Neural cell (in vitro differentiated cells): Measurements from ENCODE around the gene RFT1.

Experiments used
- EP300 ChIP-seq: fragments of 450-650 bp; conservative IDR thresholded peaks from 2 replicates; pipeline ENCODE4 v1.6.1; 2014; ENCODE audit warnings: antibody characterized with exemption, mild to moderate bottlenecking, moderate library complexity; ENCODE audit not compliant: poor library complexity, severe bottlenecking
- EZH2 ChIP-seq: fragments of 200-600, 300-800 bp; shearing (Covaris generic), sonication (generic); IDR thresholded peaks from 2 replicates; pipeline ENCODE4 v1.6.1; 2014; ENCODE audit warnings: antibody characterized with exemption, low read length, borderline replicate concordance, mild to moderate bottlenecking; ENCODE audit not compliant: insufficient read depth, poor library complexity, severe bottlenecking
- MXI1 ChIP-seq: fragments of 450-650 bp; conservative IDR thresholded peaks from 2 replicates; pipeline ENCODE4 v1.6.1; 2014; ENCODE audit warnings: antibody characterized with exemption, mild to moderate bottlenecking; ENCODE audit not compliant: poor library complexity, severe bottlenecking
- POLR2AphosphoS5 ChIP-seq: IDR thresholded peaks from 2 replicates; pipeline ENCODE4 v1.6.1; 2012
- SMC3 ChIP-seq: fragments of 450-650 bp; conservative IDR thresholded peaks from 2 replicates; pipeline ENCODE4 v1.6.1; 2014; ENCODE audit warnings: antibody characterized with exemption, mild to moderate bottlenecking, moderate library complexity; ENCODE audit not compliant: poor library complexity
- TAF1 ChIP-seq: IDR thresholded peaks from 2 replicates; pipeline ENCODE4 v1.6.1; 2012; ENCODE audit warnings: low read depth
- TF ChIP-seq, protein P1 (sequence below): fragments of 450-650 bp; IDR thresholded peaks from 2 replicates; pipeline ENCODE4 v1.5.1; 2014; ENCODE audit warnings: antibody characterized with exemption, mild to moderate bottlenecking, moderate library complexity; ENCODE audit not compliant: poor library complexity, severe bottlenecking
- TF ChIP-seq, protein P2 (sequence below): IDR thresholded peaks from 2 replicates; pipeline ENCODE4 v1.6.1; 2012; ENCODE audit warnings: borderline replicate concordance

DNA sequence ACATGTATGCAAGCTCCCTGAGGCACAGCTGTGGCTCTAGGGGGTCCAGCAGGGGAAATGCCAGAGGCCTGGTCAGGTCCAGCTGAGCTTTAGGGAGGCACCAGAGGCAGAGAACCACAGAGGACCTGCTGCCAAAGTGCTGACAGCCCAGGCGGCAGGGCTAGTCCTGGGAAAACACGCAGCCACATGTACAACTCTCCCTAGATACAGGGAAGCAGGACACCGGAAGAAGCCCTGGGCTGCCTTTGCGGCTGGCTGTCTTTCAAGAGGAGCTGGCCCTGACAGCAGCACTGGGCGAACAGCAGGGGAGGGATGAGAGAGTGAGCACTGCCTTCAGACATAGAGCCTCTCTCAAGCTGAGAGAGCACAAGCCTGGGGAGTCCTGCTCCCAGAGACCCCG is 40.7 kb downstream of the RFT1 start:
- TF ChIP-seq, protein P1, sequence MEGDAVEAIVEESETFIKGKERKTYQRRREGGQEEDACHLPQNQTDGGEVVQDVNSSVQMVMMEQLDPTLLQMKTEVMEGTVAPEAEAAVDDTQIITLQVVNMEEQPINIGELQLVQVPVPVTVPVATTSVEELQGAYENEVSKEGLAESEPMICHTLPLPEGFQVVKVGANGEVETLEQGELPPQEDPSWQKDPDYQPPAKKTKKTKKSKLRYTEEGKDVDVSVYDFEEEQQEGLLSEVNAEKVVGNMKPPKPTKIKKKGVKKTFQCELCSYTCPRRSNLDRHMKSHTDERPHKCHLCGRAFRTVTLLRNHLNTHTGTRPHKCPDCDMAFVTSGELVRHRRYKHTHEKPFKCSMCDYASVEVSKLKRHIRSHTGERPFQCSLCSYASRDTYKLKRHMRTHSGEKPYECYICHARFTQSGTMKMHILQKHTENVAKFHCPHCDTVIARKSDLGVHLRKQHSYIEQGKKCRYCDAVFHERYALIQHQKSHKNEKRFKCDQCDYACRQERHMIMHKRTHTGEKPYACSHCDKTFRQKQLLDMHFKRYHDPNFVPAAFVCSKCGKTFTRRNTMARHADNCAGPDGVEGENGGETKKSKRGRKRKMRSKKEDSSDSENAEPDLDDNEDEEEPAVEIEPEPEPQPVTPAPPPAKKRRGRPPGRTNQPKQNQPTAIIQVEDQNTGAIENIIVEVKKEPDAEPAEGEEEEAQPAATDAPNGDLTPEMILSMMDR = no peak
- TF ChIP-seq EZH2 (no peak), EP300 (no peak), POLR2AphosphoS5 (no peak), TAF1 (no peak), MXI1 (no peak), SMC3 (no peak)
- TF ChIP-seq, protein P2, sequence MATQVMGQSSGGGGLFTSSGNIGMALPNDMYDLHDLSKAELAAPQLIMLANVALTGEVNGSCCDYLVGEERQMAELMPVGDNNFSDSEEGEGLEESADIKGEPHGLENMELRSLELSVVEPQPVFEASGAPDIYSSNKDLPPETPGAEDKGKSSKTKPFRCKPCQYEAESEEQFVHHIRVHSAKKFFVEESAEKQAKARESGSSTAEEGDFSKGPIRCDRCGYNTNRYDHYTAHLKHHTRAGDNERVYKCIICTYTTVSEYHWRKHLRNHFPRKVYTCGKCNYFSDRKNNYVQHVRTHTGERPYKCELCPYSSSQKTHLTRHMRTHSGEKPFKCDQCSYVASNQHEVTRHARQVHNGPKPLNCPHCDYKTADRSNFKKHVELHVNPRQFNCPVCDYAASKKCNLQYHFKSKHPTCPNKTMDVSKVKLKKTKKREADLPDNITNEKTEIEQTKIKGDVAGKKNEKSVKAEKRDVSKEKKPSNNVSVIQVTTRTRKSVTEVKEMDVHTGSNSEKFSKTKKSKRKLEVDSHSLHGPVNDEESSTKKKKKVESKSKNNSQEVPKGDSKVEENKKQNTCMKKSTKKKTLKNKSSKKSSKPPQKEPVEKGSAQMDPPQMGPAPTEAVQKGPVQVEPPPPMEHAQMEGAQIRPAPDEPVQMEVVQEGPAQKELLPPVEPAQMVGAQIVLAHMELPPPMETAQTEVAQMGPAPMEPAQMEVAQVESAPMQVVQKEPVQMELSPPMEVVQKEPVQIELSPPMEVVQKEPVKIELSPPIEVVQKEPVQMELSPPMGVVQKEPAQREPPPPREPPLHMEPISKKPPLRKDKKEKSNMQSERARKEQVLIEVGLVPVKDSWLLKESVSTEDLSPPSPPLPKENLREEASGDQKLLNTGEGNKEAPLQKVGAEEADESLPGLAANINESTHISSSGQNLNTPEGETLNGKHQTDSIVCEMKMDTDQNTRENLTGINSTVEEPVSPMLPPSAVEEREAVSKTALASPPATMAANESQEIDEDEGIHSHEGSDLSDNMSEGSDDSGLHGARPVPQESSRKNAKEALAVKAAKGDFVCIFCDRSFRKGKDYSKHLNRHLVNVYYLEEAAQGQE = no peak
